ENCODE data around the gene MCL1.

- TF ChIP-seq POLR2A (IDR thresholded peaks at IDR 0.05; ENCODE audit: low read depth, low read length) (no peak), POLR2AphosphoS5 (IDR thresholded peaks at IDR 0.05; ENCODE audit: low read depth, low read length) (no peak), TAF1 (IDR thresholded peaks at IDR 0.05; ENCODE audit: low read depth, low read length) (no peak), PAX5 (IDR thresholded peaks at IDR 0.05; ENCODE audit: insufficient read depth, low read length, severe bottlenecking) (no peak)
Observed at GRCh38 chr1:150559656-150560010, 19.8 kb downstream of the MCL1 start.
